ENCODE measurements around the gene SETSIP. TPM values are rescaled to one million over a fixed set of nuclear protein-coding genes. Genes with fewer than 3 reads are reported as not detected.
"Not testable (repeated sequence)": the region's sequence is repeated elsewhere in the genome, so short reads cannot be mapped to it uniquely, and the experiment has no call there.

SETSIP gene
- total and polyA plus RNA-seq, 4 donors: 0.10 TPM; not detected in 3

DNA sequence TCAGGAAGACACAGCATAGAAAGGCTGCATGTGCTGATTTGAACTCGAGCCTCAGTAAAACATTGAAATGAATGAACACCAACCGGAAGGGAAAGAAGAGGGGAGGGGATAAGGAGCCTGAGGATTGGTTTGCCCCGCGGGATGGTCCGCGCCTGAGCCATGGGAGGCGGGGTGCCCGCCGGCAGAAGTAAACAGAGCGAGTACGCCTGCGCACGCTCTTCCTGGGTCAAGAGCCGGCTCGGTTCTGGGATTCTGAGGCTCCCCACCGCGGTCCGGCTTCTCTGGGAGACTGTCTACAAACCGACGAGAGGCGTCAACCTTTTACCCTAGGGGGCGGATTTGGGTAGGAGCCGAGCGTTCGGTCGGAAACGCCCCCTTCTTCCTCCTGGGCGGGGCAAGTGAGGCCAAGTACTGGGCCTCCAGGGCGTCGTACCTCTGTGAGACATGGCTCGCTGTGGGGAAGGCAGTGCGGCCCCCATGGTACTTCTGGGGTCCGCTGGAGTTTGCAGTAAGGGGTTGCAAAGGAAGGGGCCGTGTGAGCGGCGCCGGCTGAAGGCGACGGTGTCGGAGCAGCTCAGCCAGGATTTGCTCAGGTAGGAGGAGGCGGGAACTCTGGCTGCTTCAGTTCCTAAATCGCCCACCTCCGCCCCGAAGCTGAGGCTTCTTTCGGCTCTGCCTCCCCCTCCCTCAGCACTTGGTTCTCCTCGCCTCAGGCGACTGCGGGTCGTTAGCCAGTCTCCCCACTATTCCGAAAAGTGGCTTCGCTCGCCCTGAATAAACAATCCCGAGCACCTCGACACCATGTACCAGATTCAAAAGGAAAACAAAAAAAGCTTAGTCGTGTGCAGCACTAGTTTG lies 5.1 kb upstream of the SETSIP start, which contains the start of gene BTBD8:
Gene BTBD8 (plus strand): TSS at position 218 of the 858 bp plus-strand sequence. CDS start 227 bp downstream, at position 445.
- no peaks in the 10 kb centered on the region for H3K27me3 ChIP-seq (ENCODE audit: control insufficient read depth in 3 of 3, insufficient read depth in 3 of 3, low read length in 2 of 3)
- TF ChIP-seq, protein P1, sequence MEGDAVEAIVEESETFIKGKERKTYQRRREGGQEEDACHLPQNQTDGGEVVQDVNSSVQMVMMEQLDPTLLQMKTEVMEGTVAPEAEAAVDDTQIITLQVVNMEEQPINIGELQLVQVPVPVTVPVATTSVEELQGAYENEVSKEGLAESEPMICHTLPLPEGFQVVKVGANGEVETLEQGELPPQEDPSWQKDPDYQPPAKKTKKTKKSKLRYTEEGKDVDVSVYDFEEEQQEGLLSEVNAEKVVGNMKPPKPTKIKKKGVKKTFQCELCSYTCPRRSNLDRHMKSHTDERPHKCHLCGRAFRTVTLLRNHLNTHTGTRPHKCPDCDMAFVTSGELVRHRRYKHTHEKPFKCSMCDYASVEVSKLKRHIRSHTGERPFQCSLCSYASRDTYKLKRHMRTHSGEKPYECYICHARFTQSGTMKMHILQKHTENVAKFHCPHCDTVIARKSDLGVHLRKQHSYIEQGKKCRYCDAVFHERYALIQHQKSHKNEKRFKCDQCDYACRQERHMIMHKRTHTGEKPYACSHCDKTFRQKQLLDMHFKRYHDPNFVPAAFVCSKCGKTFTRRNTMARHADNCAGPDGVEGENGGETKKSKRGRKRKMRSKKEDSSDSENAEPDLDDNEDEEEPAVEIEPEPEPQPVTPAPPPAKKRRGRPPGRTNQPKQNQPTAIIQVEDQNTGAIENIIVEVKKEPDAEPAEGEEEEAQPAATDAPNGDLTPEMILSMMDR (IDR thresholded peaks at IDR 0.05; ENCODE audit: control extremely low read depth, extremely low read depth): no peak
- DNase-seq: peak; percentile 86 to 91 (median 86)
- peak within 1 kb of the TSS; percentile 86 to 90 for H3K9ac ChIP-seq (ENCODE audit: insufficient read depth in 1 of 2, low read length in 2 of 2)
- peaks cover 0 to 5% (median 1%) of the 10 kb centered on the region in 4 donors for H3K9me3 ChIP-seq (ENCODE audit: control insufficient read depth in 4 of 4, insufficient read depth in 3 of 4, low read length in 3 of 4)
- peak; percentile 93 for ATAC-seq (ENCODE audit: insufficient read depth, low FRiP score)
- peak within 1 kb of the TSS; percentile 76 for H3K4me3 ChIP-seq
- peaks cover 0 to 4% (median 0%) of the 10 kb centered on the region in 4 donors for H3K36me3 ChIP-seq (ENCODE audit: control insufficient read depth in 4 of 4, insufficient read depth in 4 of 4, low read length in 4 of 4)
- H3K27ac ChIP-seq (ENCODE audit: low read depth in 1 of 2, low read length in 1 of 2): peak within 1 kb of the TSS; percentile 48 to 63
- peaks cover 0 to 9% (median 0%) of the 10 kb centered on the region in 5 donors for H3K4me1 ChIP-seq (ENCODE audit: control insufficient read depth in 5 of 5, insufficient read depth in 5 of 5, low read length in 5 of 5)
- WGBS, 2 donors: 0 to 1% methylated on average over 54 to 55 of the region's 55 CpGs

DNA sequence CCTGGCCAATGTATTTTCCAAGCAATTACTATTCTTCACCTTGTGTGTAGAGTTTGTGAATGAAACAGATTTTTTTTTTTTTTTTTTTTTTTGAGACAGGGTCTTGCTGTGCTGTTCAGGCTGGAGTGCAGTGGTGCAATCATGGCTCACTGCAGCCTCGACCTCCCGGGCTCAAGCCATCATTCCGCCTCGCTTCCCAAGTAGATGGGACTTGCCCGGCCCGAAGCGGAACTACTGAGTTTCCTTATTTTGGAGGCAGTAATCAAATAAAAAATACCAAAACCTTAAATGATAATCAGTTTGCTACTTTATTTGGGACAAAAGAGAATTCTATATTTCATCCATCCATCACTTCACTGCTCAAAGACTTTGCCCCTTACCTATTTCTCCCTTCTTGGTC lies 4.2 kb upstream of the SETSIP start:
- H3K27ac ChIP-seq (ENCODE audit: low read depth in 1 of 2, low read length in 1 of 2): no peak overlapping the region
- TF ChIP-seq, protein P1 (IDR thresholded peaks at IDR 0.05; ENCODE audit: control extremely low read depth, extremely low read depth): no peak
- ATAC-seq (ENCODE audit: insufficient read depth, low FRiP score) (no peak), DNase-seq (no peak)
- 95 to 96% methylated on average over 7 of the region's 7 CpGs for WGBS, 2 donors
- H3K27me3 ChIP-seq (ENCODE audit: control insufficient read depth in 3 of 3, insufficient read depth in 3 of 3, low read length in 2 of 3): no peaks in the 10 kb centered on the region
- H3K4me3 ChIP-seq: no peak overlapping the region
- H3K36me3 ChIP-seq (ENCODE audit: control insufficient read depth in 4 of 4, insufficient read depth in 4 of 4, low read length in 4 of 4): peaks cover 0 to 4% (median 0%) of the 10 kb centered on the region in 4 donors
- no peak overlapping the region for H3K9ac ChIP-seq (ENCODE audit: insufficient read depth in 1 of 2, low read length in 2 of 2)
- peaks cover 0 to 9% (median 0%) of the 10 kb centered on the region in 5 donors for H3K4me1 ChIP-seq (ENCODE audit: control insufficient read depth in 5 of 5, insufficient read depth in 5 of 5, low read length in 5 of 5)
- H3K9me3 ChIP-seq (ENCODE audit: control insufficient read depth in 4 of 4, insufficient read depth in 3 of 4, low read length in 3 of 4): peaks cover 0 to under 1% (median 0%) of the 10 kb centered on the region in 4 donors

DNA sequence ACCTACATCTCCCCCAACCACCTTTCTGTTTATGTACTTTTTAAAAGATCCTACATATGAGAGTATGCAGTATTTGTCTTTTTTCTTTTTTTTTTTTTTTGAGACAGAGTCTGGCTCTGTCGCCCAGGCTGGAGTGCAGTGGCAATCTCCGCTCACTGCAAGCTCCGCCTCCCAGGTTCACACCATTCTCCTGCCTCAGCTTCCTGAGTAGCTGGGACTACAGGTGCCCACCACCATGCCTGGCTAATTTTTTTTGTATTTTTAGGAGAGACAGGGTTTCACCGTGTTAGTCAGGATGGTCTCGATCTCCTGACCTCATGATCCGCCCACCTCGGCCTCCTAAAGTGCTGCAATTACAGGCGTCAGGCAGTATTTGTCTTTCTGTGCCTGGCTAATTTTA lies 2.9 kb upstream of the SETSIP start:
- H3K27ac ChIP-seq (ENCODE audit: low read depth in 1 of 2, low read length in 1 of 2); H3K4me3 ChIP-seq; ATAC-seq (ENCODE audit: insufficient read depth, low FRiP score); H3K27me3 ChIP-seq (ENCODE audit: control insufficient read depth in 3 of 3, insufficient read depth in 3 of 3, low read length in 2 of 3); H3K4me1 ChIP-seq (ENCODE audit: control insufficient read depth in 5 of 5, insufficient read depth in 5 of 5, low read length in 5 of 5); DNase-seq; H3K36me3 ChIP-seq (ENCODE audit: control insufficient read depth in 4 of 4, insufficient read depth in 4 of 4, low read length in 4 of 4); H3K9me3 ChIP-seq (ENCODE audit: control insufficient read depth in 4 of 4, insufficient read depth in 3 of 4, low read length in 3 of 4); H3K9ac ChIP-seq (ENCODE audit: insufficient read depth in 1 of 2, low read length in 2 of 2): not testable (repeated sequence)
- WGBS, 2 donors: 91 to 94% methylated on average over 8 of the region's 8 CpGs

DNA sequence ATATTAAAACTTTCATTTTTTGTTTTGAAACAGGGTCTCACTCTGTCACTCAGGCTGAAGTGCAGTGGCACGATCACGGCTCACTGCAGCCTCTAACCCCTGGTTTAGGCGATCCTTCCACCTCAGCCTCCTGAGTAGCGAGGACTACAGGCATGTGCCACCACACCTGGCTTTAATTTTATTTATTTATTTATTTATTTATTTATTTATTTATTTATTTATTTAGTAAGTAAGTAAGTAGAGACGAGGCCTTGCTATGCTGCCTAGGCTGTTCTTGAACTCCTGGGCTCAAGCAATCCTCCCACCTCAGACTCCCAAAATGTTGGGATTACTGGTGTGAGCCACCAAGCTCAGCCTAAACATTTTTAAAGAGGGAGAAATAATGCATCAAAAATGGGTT lies 1.2 kb upstream of the SETSIP start:
- Histone ChIP-seq H3K27ac (ENCODE audit: low read depth in 1 of 2, low read length in 1 of 2) (no peak overlapping the region), H3K4me1 (ENCODE audit: control insufficient read depth in 5 of 5, insufficient read depth in 5 of 5, low read length in 5 of 5) (peaks cover 0 to 8% (median 0%) of the 10 kb centered on the region in 5 donors), H3K9me3 (ENCODE audit: control insufficient read depth in 4 of 4, insufficient read depth in 3 of 4, low read length in 3 of 4) (no peaks in the 10 kb centered on the region), H3K27me3 (ENCODE audit: control insufficient read depth in 3 of 3, insufficient read depth in 3 of 3, low read length in 2 of 3) (no peaks in the 10 kb centered on the region), H3K4me3 (no peak overlapping the region), H3K36me3 (ENCODE audit: control insufficient read depth in 4 of 4, insufficient read depth in 4 of 4, low read length in 4 of 4) (peaks cover 0 to 4% (median 0%) of the 10 kb centered on the region in 4 donors), H3K9ac (ENCODE audit: insufficient read depth in 1 of 2, low read length in 2 of 2) (no peak overlapping the region)
- DNase-seq (no peak), ATAC-seq (ENCODE audit: insufficient read depth, low FRiP score) (no peak)
- 94 to 95% methylated on average over 5 of the region's 5 CpGs for WGBS, 2 donors
- TF ChIP-seq, protein P1 (IDR thresholded peaks at IDR 0.05; ENCODE audit: control extremely low read depth, extremely low read depth): no peak

DNA sequence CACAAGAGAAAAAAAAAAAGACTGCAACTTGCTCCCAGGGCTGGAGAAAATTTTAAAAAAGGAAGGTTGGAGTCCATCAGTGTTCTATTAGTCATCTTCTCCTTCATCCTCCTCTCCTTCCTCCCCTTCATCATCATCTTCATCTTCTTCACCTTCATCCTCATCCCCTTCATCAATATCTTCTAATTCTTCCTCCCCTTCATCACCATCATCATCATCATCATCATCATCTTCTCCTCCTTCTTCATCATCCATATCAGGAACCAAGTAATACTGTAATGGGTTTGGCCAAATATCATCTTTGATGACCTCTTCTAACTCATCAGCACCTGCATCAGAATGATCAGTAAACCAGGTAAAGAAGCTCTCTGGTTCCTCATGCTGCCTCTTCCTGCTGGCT lies 765 bp downstream of the SETSIP start:
- not testable (repeated sequence) for DNase-seq; H3K36me3 ChIP-seq (ENCODE audit: control insufficient read depth in 4 of 4, insufficient read depth in 4 of 4, low read length in 4 of 4); ATAC-seq (ENCODE audit: insufficient read depth, low FRiP score); H3K9ac ChIP-seq (ENCODE audit: insufficient read depth in 1 of 2, low read length in 2 of 2); H3K27ac ChIP-seq (ENCODE audit: low read depth in 1 of 2, low read length in 1 of 2); H3K9me3 ChIP-seq (ENCODE audit: control insufficient read depth in 4 of 4, insufficient read depth in 3 of 4, low read length in 3 of 4); H3K4me1 ChIP-seq (ENCODE audit: control insufficient read depth in 5 of 5, insufficient read depth in 5 of 5, low read length in 5 of 5); H3K27me3 ChIP-seq (ENCODE audit: control insufficient read depth in 3 of 3, insufficient read depth in 3 of 3, low read length in 2 of 3); H3K4me3 ChIP-seq
